ENCODE measurements around the gene RASGRF1.

The RASGRF1 gene

DNA sequence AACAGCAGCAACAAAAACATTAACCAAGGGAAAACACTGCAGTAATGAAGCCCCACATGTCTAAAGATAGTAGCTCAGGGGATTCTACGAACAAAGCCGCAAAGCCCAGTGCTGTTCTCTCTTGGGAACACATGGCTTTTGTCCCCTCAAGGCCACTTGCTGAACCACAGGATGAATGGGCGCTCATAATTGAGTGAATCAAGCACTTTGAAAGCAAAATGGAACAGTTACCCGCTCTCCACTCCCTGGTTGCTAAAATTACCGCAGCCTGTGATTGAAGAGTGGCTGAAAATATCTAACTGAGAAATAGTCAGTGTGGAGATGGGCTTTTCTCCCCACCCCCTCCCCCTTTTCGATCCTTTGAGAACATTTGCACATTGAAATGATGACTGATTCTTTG is 39.6 kb downstream of the RASGRF1 start:
- Histone ChIP-seq H3F3A (ENCODE audit: low read depth) (no peaks in the 10 kb centered on the region), H3K4me3 (ENCODE audit: low read length, poor library complexity, severe bottlenecking) (no peak overlapping the region), H3K9me3 (ENCODE audit: insufficient read depth, low read depth, low read length) (no peaks in the 10 kb centered on the region), H3K4me1 (ENCODE audit: insufficient read depth, low read length, poor library complexity, severe bottlenecking) (no peaks in the 10 kb centered on the region), H2AFZ (ENCODE audit: low read length) (no peak overlapping the region), H3K79me2 (ENCODE audit: insufficient read depth, low read length) (no peaks in the 10 kb centered on the region), H3K27me3 (ENCODE audit: insufficient read depth, low read length, poor library complexity, severe bottlenecking) (no peaks in the 10 kb centered on the region), H4K20me1 (ENCODE audit: insufficient read depth, low read length, poor library complexity, severe bottlenecking) (no peaks in the 10 kb centered on the region), H3K9ac (ENCODE audit: low read depth, low read length, poor library complexity, severe bottlenecking) (no peak overlapping the region), H3K9me2 (replicated peaks; ENCODE audit: low read depth, low read length) (no peaks in the 10 kb centered on the region), H3K4me2 (ENCODE audit: low read depth, low read length, poor library complexity, severe bottlenecking) (no peak overlapping the region), H3K36me3 (ENCODE audit: insufficient read depth, low read length) (no peaks in the 10 kb centered on the region)
- TF ChIP-seq EZH2phosphoT487 (IDR thresholded peaks at IDR 0.05; ENCODE audit: borderline replicate concordance): no peak

DNA sequence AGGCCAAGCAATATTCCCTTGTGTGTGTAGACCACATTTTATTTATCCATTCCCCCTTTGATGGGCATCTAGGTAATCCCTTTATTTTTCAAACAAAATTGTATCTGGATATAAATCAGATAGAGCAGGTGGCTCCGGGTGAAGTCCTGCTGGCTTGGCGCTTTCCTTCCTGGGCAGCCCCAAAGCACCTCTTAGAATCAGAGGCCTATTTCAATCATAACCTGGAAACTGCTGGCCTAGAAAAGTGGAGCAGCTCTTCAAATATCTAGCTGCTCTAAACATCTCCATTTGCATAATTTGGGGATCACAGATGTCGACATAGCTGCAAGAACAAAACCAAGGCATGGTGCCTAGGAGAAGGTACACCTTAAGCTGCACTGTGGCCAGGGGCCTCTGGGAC is 40.2 kb downstream of the RASGRF1 start:
- Histone ChIP-seq H3F3A (ENCODE audit: low read depth) (no peaks in the 10 kb centered on the region), H3K4me2 (ENCODE audit: low read depth, low read length, poor library complexity, severe bottlenecking) (no peak overlapping the region), H3K79me2 (ENCODE audit: insufficient read depth, low read length) (no peaks in the 10 kb centered on the region), H3K36me3 (ENCODE audit: insufficient read depth, low read length) (no peaks in the 10 kb centered on the region), H3K9me3 (ENCODE audit: insufficient read depth, low read depth, low read length) (no peaks in the 10 kb centered on the region), H3K27me3 (ENCODE audit: insufficient read depth, low read length, poor library complexity, severe bottlenecking) (no peaks in the 10 kb centered on the region), H3K9ac (ENCODE audit: low read depth, low read length, poor library complexity, severe bottlenecking) (no peak overlapping the region), H4K20me1 (ENCODE audit: insufficient read depth, low read length, poor library complexity, severe bottlenecking) (no peaks in the 10 kb centered on the region), H2AFZ (ENCODE audit: low read length) (no peak overlapping the region), H3K4me1 (ENCODE audit: insufficient read depth, low read length, poor library complexity, severe bottlenecking) (no peaks in the 10 kb centered on the region), H3K4me3 (ENCODE audit: low read length, poor library complexity, severe bottlenecking) (no peak overlapping the region), H3K9me2 (replicated peaks; ENCODE audit: low read depth, low read length) (no peaks in the 10 kb centered on the region)
- no peak for TF ChIP-seq EZH2phosphoT487 (IDR thresholded peaks at IDR 0.05; ENCODE audit: borderline replicate concordance)
- TF ChIP-seq, protein P1, sequence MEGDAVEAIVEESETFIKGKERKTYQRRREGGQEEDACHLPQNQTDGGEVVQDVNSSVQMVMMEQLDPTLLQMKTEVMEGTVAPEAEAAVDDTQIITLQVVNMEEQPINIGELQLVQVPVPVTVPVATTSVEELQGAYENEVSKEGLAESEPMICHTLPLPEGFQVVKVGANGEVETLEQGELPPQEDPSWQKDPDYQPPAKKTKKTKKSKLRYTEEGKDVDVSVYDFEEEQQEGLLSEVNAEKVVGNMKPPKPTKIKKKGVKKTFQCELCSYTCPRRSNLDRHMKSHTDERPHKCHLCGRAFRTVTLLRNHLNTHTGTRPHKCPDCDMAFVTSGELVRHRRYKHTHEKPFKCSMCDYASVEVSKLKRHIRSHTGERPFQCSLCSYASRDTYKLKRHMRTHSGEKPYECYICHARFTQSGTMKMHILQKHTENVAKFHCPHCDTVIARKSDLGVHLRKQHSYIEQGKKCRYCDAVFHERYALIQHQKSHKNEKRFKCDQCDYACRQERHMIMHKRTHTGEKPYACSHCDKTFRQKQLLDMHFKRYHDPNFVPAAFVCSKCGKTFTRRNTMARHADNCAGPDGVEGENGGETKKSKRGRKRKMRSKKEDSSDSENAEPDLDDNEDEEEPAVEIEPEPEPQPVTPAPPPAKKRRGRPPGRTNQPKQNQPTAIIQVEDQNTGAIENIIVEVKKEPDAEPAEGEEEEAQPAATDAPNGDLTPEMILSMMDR (conservative IDR thresholded peaks at IDR 0.05; ENCODE audit: low read length): no peak

DNA sequence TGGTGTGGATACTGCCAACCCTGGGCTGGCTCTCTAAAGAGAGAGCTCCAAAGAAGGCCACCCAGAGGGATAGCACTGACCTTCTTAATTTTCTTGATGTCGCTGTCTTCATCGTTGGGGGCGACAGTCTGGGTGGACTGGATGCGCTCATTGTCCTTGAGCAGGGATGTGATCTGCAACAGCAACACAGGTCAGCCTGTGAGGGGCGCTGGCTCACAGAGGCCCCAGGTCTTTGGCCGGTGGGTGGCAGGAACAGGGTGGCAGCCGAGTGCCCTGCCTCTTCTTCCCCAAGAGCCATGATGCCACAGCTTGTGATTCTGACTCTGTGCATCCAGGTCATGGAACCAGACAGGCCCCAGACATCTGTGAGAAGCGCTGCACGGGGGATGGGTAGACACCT is 41.2 kb downstream of the RASGRF1 start:
- Histone ChIP-seq H3K4me1 (ENCODE audit: insufficient read depth, low read length, poor library complexity, severe bottlenecking) (no peaks in the 10 kb centered on the region), H3K4me3 (ENCODE audit: low read length, poor library complexity, severe bottlenecking) (no peak overlapping the region), H3K4me2 (ENCODE audit: low read depth, low read length, poor library complexity, severe bottlenecking) (no peak overlapping the region), H3K27me3 (ENCODE audit: insufficient read depth, low read length, poor library complexity, severe bottlenecking) (no peaks in the 10 kb centered on the region), H3K9me2 (replicated peaks; ENCODE audit: low read depth, low read length) (no peaks in the 10 kb centered on the region), H4K20me1 (ENCODE audit: insufficient read depth, low read length, poor library complexity, severe bottlenecking) (no peaks in the 10 kb centered on the region), H3K9me3 (ENCODE audit: insufficient read depth, low read depth, low read length) (no peaks in the 10 kb centered on the region), H3F3A (ENCODE audit: low read depth) (no peaks in the 10 kb centered on the region), H2AFZ (ENCODE audit: low read length) (no peak overlapping the region), H3K36me3 (ENCODE audit: insufficient read depth, low read length) (no peaks in the 10 kb centered on the region), H3K79me2 (ENCODE audit: insufficient read depth, low read length) (no peaks in the 10 kb centered on the region), H3K9ac (ENCODE audit: low read depth, low read length, poor library complexity, severe bottlenecking) (no peak overlapping the region)
- TF ChIP-seq, protein P1 (conservative IDR thresholded peaks at IDR 0.05; ENCODE audit: low read length): no peak
- TF ChIP-seq EZH2phosphoT487 (IDR thresholded peaks at IDR 0.05; ENCODE audit: borderline replicate concordance): no peak

DNA sequence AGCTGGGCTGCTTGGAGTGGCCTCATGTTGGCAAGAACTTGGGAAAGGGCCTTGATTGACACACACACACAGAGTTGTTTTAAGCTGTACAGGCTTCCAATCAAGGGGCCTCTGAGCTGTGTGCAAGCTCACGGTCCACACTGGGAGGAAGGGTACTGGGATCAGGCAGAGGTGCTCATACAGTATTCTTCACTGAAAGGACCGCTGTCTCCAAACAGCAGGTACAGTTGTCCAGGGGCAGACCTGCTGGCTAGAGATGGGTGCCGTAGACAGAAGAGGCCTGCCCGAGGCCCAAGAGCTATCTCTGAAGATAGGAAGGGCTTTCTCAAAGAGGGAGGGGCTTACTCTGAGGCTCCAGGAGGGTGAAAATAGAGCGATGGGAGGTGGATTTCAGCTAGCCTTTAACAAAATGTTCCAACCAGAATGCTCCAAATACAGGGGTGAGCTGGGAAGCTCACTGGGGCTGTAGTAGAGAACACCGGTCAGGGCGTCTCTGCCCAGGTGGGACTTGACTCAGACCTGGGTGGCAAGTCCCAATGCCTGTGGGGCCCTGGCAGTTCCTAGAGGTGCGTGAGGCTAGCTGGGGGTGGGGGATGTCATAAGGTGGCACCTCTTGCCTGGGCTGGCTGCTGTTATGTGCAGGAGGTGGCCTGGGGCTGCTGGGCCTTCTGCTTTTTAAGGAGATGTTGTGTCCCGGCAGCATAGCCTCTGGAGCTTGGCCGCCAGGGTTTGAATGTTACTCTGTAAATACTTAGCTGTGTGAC is 42.7 kb downstream of the RASGRF1 start:
- H3K4me2 ChIP-seq (ENCODE audit: low read depth, low read length, poor library complexity, severe bottlenecking): no peak overlapping the region
- H3K36me3 ChIP-seq (ENCODE audit: insufficient read depth, low read length): no peaks in the 10 kb centered on the region
- no peaks in the 10 kb centered on the region for H3K9me2 ChIP-seq (replicated peaks; ENCODE audit: low read depth, low read length)
- TF ChIP-seq EZH2phosphoT487 (IDR thresholded peaks at IDR 0.05; ENCODE audit: borderline replicate concordance): no peak
- TF ChIP-seq, protein P1 (conservative IDR thresholded peaks at IDR 0.05; ENCODE audit: low read length): no peak
- H3K9me3 ChIP-seq (ENCODE audit: insufficient read depth, low read depth, low read length): no peaks in the 10 kb centered on the region
- no peak overlapping the region for H2AFZ ChIP-seq (ENCODE audit: low read length)
- H3K4me1 ChIP-seq (ENCODE audit: insufficient read depth, low read length, poor library complexity, severe bottlenecking): no peaks in the 10 kb centered on the region
- no peaks in the 10 kb centered on the region for H4K20me1 ChIP-seq (ENCODE audit: insufficient read depth, low read length, poor library complexity, severe bottlenecking)
- H3K4me3 ChIP-seq (ENCODE audit: low read length, poor library complexity, severe bottlenecking): no peak overlapping the region
- H3K79me2 ChIP-seq (ENCODE audit: insufficient read depth, low read length): no peaks in the 10 kb centered on the region
- H3K27me3 ChIP-seq (ENCODE audit: insufficient read depth, low read length, poor library complexity, severe bottlenecking): no peaks in the 10 kb centered on the region
- H3F3A ChIP-seq (ENCODE audit: low read depth): no peaks in the 10 kb centered on the region
- no peak overlapping the region for H3K9ac ChIP-seq (ENCODE audit: low read depth, low read length, poor library complexity, severe bottlenecking)
